Prostate gland (tissue), 2 donors: ENCODE measurements around the gene ADAMTS2. TPM values are rescaled to one million over a fixed set of nuclear protein-coding genes. Genes with fewer than 3 reads are reported as not detected.
"Not testable (repeated sequence)": the region's sequence is repeated elsewhere in the genome, so short reads cannot be mapped to it uniquely, and the experiment has no call there.

Experiments used
- DNase-seq: peaks from one replicate; pipeline ENCODE4 v3.0.0-alpha.2; 2019; ENCODE audit warnings: low spot score
- H3K27ac ChIP-seq, 2 donors: fragments of 200-600 bp; sonication (generic); 2 replicates each; pipeline ENCODE4 v1.5.1; 2017 to 2019
- H3K27me3 ChIP-seq: fragments of 200-600 bp; sonication (generic); replicated peaks from 2 replicates; pipeline ENCODE4 v1.5.1; 2019; ENCODE audit not compliant: insufficient read depth
- H3K36me3 ChIP-seq, 2 donors: fragments of 200-600 bp; sonication (generic); 1 replicate in 1 of 2; 2 replicates in 1 of 2; pipeline versions ENCODE4 v1.5.1 to v1.8.1; 2017 to 2019
- H3K4me1 ChIP-seq: fragments of 200-600 bp; sonication (generic); replicated peaks from 2 replicates; pipeline ENCODE4 v1.5.1; 2019
- H3K4me3 ChIP-seq, 2 donors: fragments of 200-600 bp; sonication (generic); 2 replicates each; pipeline ENCODE4 v1.5.1; 2017 to 2019
- H3K9me3 ChIP-seq: fragments of 200-600 bp; sonication (generic); 2 replicates; pipeline ENCODE4 v1.5.1; 2017
- POLR2A ChIP-seq: fragments of 450-650 bp; IDR thresholded peaks from one replicate; pipeline ENCODE4 v1.6.1; 2016; ENCODE audit warnings: antibody characterized with exemption, mild to moderate bottlenecking
- POLR2AphosphoS5 ChIP-seq: sonication (generic); formaldehyde crosslinking; IDR thresholded peaks from one replicate; pipeline ENCODE4 v1.6.1; 2017; ENCODE audit warnings: antibody characterized with exemption
- WGBS: methylation state at CpG from one replicate; pipeline ENCODE4 v1.1.5; 2018; 5-methylcytosine and 5-hydroxymethylcytosine counted together
- intact Hi-C: fragments of 100-400 bp; cut with DNase I; formaldehyde crosslinking; loops from one replicate; pipeline ENCODE4 v1.14.2; 2022
- total RNA-seq, 2 donors: library from RNA; depleted of rRNA; stranded (reverse); fragments of >200 nt; gene quantifications; one replicate each; pipeline ENCODE4 v1.1.0, GENCODE V29; 2016
- TF ChIP-seq, protein P1 (sequence below), 4 experiments: fragments of 200-600 bp in 2 of 4; fragments of 450-650 bp in 2 of 4; sonication (generic) in 2 of 4; IDR thresholded peaks; 1 replicate in 3 of 4; 2 replicates in 1 of 4; pipeline ENCODE4 v1.5.1; 2016 to 2019; ENCODE audit warnings: antibody characterized with exemption in 4 of 4, mild to moderate bottlenecking in 2 of 4, moderate library complexity in 2 of 4

The ADAMTS2 gene
- total RNA-seq, 2 donors from 2014 or later = 2.0 to 20.3 TPM

DNA sequence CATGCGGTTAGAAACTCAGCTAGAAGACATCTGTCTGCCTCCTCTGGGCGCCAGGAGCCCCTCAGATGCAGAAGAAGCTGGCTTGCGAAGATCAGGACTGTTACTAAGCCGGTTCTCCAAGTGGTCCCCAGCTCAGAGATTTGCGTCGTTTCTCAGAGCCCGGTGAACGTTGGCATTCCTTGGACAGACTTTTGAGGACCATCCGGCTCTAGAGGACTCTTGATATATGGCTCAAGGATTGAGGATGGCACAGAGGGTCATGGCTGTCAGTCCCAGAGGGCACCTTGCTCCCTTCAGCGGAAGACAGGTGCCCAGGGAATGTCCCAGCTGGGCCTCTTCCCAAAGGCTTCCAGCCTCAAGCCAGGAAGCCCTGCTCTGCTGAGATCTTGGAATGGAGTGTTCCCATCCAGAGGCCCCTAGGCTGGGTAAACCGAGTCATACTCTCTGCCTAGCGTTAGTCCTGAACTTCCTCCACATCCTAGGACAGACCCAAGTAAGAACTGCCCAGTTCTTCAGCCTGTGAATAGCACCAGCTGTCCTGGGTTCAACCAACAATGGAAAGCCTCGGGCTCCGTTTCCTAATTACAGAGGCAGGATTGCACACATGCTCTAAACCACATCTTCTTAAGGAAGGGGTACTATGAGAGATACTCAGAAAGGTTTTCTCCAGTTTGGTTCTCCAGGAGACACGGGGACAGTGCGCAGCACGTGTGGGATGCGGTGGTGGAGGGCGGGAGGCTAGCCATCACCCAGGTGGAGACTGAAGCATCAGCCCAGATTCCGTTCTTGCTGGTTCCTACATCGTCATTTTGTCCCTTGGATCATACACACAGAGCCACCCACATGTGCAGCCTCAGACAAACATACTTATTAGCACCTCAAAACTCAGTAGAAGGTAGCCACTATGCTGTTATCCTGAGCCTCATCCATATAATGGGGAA lies 233.7 kb downstream of the ADAMTS2 start:
- no peak overlapping the region for H3K27ac ChIP-seq
- TF ChIP-seq, protein P1, sequence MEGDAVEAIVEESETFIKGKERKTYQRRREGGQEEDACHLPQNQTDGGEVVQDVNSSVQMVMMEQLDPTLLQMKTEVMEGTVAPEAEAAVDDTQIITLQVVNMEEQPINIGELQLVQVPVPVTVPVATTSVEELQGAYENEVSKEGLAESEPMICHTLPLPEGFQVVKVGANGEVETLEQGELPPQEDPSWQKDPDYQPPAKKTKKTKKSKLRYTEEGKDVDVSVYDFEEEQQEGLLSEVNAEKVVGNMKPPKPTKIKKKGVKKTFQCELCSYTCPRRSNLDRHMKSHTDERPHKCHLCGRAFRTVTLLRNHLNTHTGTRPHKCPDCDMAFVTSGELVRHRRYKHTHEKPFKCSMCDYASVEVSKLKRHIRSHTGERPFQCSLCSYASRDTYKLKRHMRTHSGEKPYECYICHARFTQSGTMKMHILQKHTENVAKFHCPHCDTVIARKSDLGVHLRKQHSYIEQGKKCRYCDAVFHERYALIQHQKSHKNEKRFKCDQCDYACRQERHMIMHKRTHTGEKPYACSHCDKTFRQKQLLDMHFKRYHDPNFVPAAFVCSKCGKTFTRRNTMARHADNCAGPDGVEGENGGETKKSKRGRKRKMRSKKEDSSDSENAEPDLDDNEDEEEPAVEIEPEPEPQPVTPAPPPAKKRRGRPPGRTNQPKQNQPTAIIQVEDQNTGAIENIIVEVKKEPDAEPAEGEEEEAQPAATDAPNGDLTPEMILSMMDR (IDR thresholded peaks at IDR 0.05) = no peak
- no peak for TF ChIP-seq POLR2AphosphoS5
- no peak for TF ChIP-seq POLR2A
- DNase-seq = no peak
- WGBS = 84% methylated on average over 21 of the region's 21 CpGs
- no peaks in the 10 kb centered on the region for H3K36me3 ChIP-seq
- H3K9me3 ChIP-seq = no peaks in the 10 kb centered on the region
- H3K4me3 ChIP-seq = no peak overlapping the region
- no peaks in the 10 kb centered on the region for H3K27me3 ChIP-seq
- H3K4me1 ChIP-seq = no peaks in the 10 kb centered on the region
- intact Hi-C loops = no loop called here

DNA sequence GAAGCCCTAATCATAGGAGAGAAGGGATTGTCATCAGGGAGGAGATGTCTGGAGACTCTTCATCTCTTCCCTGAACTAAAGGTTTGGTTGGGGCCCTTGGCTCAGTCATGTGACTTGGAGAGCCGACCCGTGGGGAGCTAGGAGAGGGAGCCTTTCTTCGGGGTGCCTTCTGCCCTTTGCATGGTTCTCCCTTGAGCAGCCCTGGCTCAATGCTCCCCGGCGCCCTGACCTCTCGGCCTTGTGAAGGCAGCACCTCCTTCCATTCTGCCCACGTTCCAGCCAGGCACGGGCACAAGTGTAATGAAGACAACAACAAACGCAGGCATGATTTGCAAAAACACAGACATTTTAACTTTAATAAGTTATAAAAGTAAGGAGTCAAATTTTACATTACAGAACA lies 234.7 kb downstream of the ADAMTS2 start:
- DNase-seq = no peak
- Histone ChIP-seq H3K9me3 (no peaks in the 10 kb centered on the region), H3K36me3 (no peaks in the 10 kb centered on the region), H3K4me1 (no peaks in the 10 kb centered on the region), H3K27ac (no peak overlapping the region), H3K27me3 (no peaks in the 10 kb centered on the region), H3K4me3 (no peak overlapping the region)
- 83% methylated on average over 9 of the region's 9 CpGs for WGBS
- intact Hi-C loops = no loop called here
- no peak for TF ChIP-seq POLR2A
- TF ChIP-seq POLR2AphosphoS5 = no peak
- TF ChIP-seq, protein P1 (IDR thresholded peaks at IDR 0.05) = no peak

DNA sequence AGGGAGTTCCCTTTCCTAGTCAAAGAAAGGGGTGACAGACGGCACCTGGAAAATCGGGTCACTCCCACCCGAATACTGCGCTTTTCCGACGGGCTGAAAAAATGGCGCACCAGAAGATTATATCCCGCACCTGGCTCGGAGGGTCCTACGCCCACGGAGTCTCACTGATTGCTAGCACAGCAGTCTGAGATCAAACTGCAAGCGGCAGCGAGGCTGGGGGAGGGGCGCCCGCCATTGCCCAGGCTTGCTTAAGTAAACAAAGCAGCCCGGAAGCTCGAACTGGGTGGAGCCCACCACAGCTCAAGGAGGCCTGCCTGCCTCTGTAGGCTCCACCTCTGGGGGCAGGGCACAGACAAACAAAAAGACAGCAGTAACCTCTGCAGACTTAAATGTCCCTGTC lies 244.0 kb downstream of the ADAMTS2 start:
- intact Hi-C loops, H3K4me1 ChIP-seq, H3K27ac ChIP-seq, H3K36me3 ChIP-seq, H3K4me3 ChIP-seq, H3K9me3 ChIP-seq, DNase-seq, H3K27me3 ChIP-seq: not testable (repeated sequence)
- WGBS = 95% methylated on average over 17 of the region's 17 CpGs

DNA sequence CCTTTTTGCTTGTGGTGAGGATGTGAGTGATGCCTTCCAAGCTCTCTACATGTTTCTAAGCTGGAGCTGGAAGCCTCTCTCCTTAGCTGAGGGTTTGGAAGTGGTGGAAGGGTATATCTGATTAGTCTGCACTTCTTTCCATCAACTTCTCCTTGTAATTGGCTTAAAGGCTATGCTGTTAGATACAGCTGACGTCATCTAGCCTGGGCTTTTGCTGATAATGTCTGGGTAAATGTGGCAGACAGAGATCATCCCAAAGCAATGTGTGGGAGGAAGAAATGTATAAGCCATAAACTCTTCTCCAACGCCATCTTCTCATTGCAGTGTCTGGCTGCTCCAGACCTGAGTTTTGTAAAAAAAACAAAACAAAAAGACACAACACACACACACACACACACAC lies 255.8 kb downstream of the ADAMTS2 start:
- Histone ChIP-seq H3K36me3 (no peaks in the 10 kb centered on the region), H3K4me3 (no peak overlapping the region), H3K27ac (no peak overlapping the region), H3K4me1 (no peaks in the 10 kb centered on the region), H3K9me3 (no peaks in the 10 kb centered on the region), H3K27me3 (no peaks in the 10 kb centered on the region)
- TF ChIP-seq, protein P1 (IDR thresholded peaks at IDR 0.05) = no peak
- TF ChIP-seq POLR2AphosphoS5 (no peak), POLR2A (no peak)
- no peak for DNase-seq
- intact Hi-C loops = no loop called here
- WGBS = 81% methylated on average over 2 of the region's 2 CpGs

DNA sequence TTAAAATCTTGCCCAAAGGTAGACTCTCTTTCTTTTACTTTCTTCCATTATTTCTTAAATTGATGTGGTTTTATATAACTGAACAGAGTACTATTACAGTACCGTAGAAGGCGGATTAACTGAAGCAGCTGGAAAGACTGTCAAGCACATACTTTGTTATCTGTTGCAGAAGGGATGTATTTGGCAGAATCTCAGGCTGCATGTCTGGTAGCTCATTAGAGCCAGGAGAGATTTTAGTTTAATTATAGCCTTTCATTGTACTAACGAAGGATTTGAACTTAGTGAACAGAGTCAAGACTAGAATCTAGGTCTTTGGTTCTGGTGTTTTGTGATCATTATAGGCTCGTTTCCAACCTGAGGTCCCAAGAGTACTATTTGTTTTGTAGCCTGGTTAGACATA lies 264.5 kb downstream of the ADAMTS2 start:
- Histone ChIP-seq H3K27me3 (no peaks in the 10 kb centered on the region), H3K36me3 (peaks cover 6 to 36% of the 10 kb centered on the region in 2 donors), H3K4me1 (no peaks in the 10 kb centered on the region), H3K27ac (no peak overlapping the region), H3K9me3 (peaks cover 19% of the 10 kb centered on the region), H3K4me3 (no peak overlapping the region)
- TF ChIP-seq, protein P1 (IDR thresholded peaks at IDR 0.05) = no peak
- TF ChIP-seq POLR2AphosphoS5 (no peak), POLR2A (no peak)
- no peak for DNase-seq
- 96% methylated on average over 4 of the region's 4 CpGs for WGBS
- intact Hi-C loops = no loop called here
